Measurements from ENCODE around the gene GPN2.

The GPN2 gene

DNA sequence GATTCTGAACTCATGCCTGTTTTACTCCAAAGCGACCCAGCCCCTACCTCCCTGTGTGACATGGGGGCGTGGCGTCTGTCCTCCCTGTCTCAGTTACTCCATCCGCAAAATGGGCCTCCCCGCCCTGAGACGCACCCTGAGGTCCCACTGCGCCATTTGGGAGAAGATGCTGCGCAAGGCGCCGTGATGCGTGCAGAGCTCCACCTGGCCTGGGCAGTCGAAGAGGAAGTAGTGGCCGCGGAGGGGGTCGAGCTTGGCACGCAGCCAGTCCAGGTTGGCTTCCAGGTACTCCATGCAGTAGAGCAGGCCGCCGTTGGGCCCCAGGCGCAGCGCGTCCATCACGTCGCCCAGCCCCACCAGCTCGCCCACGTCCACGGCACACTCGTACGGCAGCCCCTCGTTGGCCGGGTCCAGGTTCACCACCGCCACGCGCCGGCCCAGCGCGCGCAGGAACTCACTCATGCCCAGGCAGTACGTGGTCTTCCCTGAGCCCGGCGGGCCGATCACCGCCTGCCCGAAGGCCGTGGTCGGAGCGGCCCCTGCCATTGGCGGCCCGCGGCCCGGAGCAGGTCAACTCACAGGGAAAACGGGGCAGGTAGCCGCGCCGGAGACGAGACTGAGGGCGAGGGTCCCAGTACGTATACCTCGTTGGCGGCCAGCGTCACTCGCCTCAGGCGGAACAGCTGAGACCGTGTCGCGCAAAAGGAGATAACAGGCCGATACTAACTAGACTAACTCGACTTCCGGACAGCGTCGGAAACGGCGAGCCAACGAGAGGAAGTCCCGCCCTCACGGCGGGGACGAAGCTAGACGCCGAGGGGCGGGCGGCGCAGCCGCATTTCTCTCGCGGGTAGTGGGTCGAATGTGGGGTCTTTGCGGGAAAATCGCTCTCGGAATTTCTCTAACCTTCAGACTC lies at the start of gene GPN2:
Gene GPN2, minus strand, starts transcription at position 733 of the 916 bp plus-strand sequence. Its CDS starts 187 bp downstream, at position 546.
- peak; percentile 95 for DNase-seq

DNA sequence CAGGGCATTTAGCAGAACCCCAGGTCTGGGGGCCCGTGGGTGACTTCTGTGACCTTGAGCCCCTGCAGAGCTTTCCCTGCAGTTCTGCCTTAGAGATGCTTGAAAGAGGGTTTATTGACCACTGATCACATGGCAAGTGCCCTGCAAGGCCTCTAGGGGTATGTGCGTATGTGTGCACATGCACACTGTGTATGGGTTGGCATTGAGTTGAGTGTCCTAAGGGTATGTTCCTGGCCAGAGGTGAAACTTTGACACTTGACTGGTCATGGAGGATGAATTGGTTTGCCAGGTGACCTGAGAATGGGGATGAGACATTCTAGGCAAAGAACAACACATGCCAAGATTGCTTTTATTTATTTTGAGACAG lies 48.6 kb upstream of the GPN2 start:
- no peak for DNase-seq

DNA sequence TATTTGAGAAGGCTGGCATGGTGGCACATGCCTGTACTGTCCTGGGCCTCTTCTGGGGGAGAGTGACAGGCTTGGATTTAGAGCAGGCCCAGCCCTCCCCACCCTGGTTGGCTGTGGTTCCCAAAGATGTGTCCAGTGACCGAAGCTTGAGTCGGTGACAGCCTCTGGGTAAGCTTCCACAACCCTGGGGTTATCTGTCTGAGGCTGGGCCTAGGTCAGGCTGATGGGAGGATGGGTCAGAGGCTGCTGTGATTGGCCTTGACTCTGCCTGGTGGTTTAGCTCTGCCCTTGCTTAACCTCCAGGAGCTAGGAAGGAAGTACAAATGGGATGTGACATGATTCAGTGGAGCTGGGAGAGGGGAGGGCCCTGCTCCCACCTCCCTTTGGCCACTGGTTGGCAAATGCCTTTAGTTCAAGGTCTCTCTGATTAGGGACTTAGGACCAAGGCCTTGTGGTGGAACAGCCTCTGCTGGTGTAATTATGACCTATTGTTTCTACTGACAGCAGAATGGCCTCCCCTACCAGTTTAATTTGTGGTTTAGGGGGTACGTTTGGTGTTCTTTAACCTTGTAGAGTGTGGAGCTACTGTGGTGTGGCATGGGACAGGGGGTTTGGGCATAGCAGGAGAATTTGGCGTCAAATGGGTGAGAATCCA lies 48.0 kb upstream of the GPN2 start:
- no peak for DNase-seq

DNA sequence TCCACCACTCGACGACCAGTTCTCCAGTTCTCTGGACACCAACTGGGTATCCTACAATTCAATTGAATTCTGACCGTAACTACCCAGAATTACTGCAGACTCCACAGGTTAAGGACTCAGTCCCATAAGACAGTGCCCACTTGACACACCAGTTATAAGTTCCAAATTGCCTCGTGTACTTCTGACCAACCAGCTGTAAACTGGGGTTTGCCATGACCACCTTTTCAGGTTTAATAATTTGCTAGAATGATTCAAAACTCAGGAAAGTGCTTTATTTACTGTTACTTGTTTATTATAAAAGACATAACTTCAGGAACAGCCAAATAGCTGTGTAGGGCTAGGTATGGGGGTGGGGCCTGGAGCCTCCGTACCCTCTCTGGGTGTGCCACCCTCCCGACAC lies 46.7 kb upstream of the GPN2 start:
- no peak for DNase-seq

DNA sequence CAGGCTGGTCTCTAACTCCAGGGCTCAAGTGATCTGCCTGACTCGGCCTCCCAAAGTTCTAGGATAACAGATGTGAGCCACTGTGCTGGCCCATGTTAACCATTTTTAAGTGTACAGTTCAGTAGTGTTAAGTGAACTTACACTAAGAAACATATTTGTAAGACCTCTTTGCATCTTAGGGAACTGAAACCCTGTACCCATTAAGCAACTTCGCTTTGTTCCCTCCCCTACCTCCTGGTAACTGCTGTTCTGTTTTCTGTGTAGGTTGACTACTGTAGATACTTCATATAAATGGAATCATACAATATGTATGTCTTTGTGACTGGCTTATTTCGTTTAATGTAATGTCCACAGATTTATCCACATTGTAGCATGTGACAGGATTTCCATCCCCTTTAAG lies 42.4 kb upstream of the GPN2 start:
- no peak for DNase-seq

DNA sequence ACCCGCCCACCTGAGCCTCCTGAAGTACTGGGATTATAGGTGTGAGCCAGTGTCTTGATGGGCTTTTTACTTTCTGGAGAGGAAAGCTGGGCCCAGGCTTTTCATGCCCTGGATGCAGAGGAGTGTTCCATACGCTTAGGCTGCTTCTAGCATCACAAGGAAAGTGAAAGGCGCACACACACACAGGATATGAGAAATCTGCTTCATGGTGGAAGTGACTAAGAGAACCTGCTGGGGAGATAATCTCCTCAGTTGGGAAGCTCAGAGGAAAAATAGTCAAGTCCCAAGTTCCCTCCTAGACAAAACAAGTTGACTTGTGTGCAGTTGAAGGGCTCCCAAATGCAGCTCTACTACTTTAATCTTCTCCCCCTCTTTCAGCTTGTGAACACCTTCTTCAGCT lies 33.6 kb upstream of the GPN2 start:
- no peak for DNase-seq

DNA sequence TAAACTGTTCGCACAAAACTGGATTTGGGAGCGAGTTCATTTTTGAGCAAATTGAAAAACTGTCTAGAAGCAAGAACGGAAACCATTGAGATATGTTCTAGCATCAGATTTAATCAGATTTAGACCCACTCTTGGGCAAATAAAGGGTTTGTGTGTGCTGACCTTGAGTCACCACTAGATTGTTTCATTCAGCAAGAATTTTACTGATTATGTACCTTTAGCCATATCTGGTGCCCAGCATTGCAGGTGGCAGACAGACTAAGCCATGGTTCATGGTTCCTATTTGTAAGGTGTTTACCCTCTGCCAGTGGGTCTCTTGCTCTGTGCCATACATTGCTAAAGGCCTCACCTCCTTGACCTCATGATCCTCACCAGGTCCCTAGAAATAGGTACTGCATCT lies 32.8 kb upstream of the GPN2 start:
- no peak for DNase-seq

DNA sequence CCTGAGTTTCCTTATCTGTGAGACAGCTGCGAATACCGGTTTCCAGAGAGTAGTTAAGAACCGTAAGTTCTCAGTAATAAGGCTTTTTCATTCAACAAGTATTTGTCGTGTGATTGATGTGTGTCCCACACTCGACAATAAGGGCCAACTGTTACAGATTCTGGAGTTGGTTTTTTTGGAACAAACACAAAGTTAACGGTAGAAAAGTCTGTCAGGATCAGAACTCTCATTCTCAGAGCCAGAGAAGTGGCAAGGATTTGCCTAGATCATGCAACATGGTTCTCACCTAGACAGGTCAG lies 32.3 kb upstream of the GPN2 start:
- no peak for DNase-seq

DNA sequence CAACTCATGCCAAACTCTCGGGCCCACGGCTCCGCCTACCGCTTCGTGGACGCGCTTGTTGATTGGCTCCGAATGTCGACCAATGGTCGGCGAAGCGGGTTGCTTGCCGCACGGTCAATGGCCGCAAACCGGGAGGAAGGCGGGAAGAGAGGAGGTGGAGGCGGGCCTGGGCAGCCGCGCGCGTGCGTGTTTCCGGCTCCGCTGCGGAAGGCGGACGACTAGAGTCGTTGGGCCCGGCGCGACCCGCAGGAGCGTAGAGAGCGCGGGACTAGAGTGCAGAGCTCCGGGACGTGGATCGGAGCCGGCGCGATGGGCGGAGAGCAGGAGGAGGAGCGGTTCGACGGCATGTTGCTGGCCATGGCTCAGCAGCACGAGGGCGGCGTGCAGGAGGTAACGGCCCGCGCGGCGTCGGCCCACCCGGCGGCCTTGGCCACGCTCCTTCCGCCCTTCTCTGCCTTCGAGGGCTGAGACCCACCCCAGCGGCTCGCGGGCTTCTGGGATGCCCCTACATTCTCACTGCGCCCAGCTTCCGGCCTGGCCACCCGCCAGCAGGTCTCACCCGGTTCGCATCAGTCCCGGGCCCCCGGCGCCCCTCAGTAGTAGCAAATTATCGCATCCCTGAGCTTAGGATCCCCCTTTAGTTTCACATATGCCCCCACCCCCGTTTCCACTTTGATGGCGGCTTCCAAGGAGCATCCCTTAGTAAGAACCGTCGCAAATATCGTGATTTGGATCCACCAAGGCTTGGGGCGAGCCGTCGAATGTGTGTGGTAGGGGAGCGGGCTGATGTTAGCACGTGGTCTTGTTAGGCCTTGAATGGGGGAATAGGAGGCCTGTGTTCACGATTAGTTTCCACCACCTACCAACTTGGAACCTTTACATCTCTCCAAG lies 31.7 kb upstream of the GPN2 start, which contains the start of gene NUDC:
Gene NUDC, plus strand, starts transcription at position 204 of the 891 bp plus-strand sequence. Its CDS starts 106 bp downstream, at position 310.
- DNase-seq: peak; percentile 99

DNA sequence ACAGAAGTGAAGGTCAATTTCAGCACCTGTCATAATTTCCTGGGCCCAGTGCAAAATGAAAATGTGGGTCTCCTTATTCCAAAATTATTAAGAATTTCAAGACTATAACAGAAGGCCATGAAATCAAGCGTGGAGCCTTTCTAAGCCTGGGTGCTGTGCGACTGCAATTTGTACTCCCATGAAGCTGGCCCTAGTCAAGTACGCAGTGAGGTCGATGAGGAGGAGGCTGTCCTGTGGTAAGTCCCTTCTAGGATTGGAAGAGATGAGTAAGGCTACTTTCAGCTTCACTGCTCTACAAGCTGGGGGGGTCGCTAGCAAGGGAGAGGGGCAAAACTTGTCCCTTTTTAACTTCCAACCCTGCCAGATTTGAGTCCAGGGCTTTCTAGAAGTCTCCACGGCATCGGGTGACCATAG lies 31.1 kb upstream of the GPN2 start:
- DNase-seq: no peak

DNA sequence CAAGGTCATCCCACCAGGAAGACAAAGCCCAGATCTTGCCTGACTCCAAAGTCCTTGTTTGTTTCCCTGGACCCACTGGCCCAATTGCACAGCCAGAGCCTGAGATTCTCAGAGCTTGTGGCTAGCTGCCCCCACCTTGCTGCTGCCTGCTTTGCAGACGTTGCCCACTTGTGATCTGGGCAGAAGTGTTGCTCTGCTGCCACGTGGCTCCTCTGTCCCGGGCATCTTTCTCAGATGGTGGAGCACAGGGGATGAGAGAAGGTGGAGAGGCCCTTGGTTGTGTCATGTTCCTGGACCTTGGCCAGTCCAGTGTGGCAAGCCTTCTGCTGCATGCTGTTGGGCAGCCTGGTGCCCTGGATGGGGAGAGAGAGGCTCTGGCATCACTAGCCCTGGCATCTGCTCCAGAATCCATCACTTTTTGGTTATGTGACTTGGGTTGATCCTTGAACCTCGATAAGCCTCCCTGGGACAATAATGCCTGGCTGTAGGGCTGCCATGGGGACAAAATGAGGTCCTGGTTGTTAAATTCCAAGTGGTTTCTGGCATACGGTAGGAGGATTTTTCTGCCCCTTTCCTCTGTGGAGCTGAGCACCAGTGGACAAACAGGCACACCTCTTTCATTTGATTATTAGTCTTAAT lies 25.2 kb upstream of the GPN2 start:
- no peak for DNase-seq

DNA sequence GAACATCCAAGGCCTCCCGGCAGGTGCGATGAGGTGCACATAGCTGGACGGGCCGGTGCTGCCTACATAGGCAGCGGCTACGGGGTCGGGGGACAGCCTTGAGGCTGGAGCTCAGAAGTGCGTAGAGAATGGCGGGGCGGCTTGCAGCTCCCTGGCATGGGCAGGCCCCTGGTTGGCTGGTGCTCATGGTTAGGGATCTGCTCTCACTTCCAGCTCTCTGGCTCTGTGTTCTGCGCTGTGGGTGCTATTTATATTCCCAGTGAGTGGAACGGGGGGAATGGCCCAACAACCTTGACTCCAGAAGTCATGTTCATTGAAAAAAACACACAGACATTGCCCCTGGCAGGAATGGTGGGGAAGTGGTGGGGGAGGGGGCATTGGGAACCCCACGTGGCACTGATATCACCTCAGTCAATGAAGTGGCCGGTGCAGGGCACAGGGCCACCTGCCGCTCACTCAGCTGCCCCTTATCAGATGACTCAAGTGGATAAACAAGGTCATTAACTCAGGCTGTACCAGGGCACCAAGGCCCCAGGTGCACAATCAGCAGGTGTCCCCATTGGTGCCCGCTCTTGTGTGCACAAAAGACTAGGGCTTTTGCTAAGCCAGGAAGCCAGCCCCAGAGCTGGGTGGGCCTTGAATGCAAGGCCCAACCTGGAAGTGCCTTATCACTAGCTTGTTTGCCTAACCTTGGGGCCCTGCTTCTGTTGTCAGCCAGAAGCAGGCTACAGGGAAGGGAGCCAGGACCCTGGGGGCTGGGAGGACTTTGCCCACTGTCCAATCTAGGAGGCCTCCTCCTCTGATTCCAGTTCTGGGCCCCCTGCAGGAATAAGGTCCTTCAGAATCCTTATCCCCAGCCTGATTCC lies 23.9 kb upstream of the GPN2 start, which contains the start of gene NR0B2:
Gene NR0B2, minus strand, starts transcription at position 222 of the 866 bp plus-strand sequence. Its CDS starts 35 bp downstream, at position 187.
- DNase-seq: peak; percentile 72

DNA sequence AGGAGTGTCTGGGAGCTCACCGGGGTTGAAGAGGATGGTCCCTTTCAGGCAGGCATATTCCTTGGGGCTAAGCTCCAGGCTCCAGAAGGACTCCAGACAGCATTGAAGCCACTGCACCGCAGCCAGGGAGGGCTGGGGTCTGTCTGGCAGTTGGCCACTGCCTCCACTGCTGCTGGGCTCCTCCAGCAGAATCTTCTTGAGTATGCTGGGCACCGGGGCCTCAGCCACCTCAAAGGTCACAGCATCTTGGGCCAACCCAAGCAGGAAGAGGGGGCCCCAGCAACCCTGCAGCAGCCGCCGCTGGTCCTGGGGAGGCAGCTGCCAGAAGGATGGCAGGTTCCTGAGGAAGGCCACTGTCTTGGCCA lies 23.3 kb upstream of the GPN2 start:
- no peak for DNase-seq

DNA sequence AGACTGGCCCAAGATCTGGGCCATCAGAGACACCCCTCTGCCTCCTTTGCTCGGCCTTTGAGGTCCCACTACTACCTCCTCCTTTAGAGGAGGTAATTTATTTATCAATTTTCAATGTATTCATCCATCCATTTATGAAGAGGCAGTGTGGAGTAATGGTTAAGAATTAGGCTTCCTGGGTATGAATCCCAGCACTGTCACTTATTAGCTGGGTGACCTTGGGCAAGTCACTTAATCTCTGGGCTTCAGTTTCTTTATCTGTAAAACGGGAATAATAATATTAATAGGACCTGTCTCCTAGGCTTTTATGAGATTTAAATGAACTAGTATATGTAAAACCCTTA lies 22.0 kb upstream of the GPN2 start:
- DNase-seq: no peak

DNA sequence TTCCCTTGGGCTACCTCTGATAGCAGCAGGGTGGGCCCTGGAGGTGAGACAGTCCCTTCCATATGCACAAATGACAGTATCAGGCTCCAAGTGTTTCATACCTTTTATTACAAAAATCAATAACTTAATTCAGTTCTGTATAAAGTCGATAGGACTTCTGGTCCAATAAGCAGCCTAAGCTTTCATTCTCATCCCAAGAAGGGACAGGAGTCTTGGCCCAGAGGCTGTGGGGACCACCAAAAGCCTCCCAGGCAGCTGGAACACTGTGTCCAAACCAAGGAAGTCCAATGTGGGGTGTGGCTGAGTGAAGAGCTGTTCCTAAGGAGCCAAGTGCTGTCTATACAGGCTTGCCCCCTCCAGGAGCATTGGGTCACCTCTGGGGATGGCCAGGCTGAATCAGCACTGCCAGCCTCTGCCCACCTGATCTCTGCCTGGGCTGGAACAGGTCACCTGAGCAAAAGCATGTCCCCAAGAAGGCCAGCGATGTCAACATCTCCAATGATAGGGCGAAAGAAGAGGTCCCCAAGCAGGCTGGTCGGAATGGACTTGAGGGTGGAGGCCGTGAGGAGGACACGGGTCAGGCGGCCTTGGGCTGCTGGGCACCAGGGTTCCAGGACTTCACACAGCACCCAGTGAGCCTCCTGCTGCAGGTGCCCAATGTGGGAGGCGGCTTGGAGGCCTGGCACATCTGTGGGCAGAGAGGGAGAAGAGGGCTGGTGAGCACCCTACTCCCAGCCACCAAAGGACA lies 21.5 kb upstream of the GPN2 start:
- no peak for DNase-seq

DNA sequence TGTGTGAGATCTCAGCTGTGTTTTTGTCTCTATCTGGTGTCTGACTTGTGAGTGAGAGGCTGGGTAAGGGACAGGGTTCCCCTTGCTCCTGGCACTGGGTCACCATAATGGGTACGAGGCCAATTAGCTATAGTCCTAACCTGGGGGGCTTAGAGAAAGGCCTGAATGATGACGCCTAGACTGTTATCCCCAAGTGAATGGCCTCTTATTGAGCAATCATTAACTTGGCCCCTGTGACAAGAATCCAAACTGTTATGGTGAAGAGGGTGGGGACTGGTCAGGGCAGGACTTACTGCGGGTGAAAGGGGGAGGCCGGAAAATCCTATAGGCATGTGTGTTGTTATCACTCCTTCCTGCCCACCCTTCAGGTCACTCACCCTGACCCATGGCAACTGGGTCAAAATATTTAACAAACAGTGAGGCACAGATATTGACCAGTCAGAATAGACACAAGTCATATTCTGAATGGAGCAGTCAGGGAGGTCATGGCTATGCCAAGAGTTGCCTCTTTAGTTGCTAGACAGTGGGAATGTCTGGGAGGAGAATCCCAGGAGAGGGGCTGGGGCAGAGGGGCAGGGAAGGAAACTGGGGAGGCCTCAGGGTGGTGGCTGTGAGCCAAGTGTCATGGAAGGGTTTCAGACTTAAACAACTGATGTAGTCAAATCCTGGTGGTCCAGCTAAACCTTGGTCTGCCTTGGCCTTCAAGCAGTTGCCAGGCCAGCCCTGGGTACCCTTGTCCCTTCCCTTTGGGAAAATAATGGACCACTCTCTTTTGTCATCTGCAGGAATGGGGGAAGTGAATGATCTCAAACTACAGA lies 20.5 kb upstream of the GPN2 start:
- no peak for DNase-seq

DNA sequence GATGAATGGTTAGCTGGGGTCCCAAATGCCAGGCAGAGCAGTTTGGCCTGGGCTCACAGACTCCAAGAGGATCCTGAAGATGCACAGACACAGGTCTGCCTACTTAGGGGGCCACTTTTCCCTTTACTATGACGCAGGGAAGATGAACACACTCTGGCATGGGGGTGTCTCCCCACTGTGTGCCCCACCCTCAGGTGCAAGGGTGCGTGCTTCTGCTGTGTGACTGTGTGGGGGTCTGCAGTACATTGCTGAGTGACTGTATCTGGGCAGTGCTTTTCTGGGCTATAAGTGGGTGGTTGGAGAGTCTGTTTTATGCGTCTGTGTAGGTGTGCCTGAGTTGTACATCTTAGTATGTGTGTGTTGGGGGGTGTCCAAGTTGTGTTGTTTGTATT lies 19.9 kb upstream of the GPN2 start:
- DNase-seq: no peak

DNA sequence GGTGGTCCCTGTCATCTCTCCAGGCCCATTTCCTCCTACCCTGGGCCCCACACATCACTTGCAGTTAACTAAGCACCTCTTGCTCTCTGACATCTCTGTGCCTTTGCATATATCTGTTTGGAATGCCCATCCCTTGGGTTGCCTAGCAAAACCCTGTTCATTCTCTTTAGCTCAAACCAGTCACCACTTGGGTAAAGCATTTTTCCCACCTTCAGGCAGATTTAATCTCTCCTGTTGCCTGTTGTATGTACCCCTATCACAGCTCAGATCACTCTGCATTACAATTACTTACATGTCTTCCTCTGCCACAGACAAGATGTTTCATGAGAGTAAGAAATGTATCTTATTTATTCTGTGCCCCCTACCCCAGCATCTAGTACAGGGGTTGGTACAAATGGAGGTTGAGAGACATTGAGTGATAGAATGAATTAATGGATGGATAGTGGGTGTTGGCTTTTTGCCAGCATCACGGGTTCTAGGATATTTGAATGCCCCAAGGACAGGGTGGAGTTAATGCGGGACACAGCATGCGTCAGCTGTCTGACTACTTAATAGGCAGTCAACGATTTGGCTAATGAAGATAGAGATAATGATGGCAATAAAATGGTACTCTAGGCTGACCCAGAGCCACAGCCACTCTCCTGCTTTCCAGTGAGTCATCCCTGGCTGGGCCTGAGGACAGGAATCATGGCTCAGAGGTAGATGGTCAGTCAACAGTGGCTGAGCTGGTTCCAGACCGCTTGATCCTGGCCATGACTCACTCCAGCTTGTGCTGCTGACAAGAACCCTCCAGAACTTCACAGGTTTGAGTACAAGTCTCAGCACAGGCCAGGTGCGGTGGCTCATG lies 17.2 kb upstream of the GPN2 start:
- no peak for DNase-seq

DNA sequence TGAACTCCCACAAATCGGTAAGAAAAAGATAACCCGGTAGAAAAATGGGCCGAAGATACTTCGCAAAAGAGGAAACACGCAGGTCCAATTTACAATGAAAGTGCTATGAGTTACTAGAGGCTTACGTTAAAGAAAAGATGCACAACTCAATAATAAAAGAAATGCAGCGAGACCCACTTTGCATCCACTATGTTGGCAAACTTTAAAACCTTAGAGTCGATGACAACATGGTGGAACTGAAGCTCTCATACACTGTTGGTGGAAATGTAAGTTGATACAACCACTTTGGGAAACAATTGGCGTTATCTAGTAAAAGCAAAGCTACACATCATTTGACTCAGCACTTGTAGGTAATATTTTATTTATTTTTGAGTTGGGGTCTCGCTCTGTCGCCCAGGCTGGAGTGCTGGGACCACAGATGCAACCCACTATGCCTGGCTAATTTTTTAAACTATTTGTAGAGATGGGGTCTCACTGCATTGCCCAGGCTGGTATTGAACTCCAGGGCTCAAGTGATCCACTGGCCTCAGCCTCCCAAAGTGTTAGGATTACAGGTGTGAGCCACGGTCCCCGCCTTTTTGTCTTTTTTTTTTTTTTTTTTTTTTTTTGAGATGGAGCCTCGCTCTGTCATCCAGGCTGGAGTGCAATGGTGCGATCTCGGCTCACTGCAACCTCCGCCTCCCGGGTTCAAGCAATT lies 10.9 kb upstream of the GPN2 start:
- DNase-seq: no peak
